ENCODE measurements around the gene ASIC1.

DNA sequence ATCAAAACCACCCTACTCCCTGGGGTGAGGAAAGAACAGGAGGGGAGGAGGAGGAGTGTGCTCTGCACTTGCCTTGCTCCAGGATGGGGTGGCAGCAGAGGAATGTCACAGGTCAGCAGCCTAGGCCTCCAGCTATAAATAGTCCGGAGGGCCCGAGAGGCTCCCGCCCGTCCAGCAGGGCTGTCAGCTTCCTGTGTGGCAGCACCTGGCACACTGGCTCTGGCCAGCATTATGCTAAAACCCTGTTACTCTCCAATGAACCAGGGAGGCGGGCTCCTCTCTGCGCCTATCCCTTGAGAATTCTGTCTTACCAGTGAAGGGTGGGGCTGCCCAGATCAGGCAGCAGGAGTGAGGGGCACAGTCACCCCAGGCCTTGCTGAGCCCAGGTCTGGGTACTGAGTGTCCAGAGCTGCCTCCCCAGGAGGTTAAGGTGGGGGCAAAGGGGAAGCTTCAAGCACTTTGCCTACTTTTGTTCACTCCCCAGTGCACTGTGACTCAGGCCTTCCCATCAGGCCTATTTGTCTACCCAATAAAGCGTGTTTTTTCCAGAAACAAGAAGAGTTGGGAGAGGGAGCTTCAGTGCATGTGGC is 53.5 kb downstream of the ASIC1 start:
- TF ChIP-seq CTCF (conservative IDR thresholded peaks at IDR 0.05; ENCODE audit: low read length) (no peak), EZH2phosphoT487 (IDR thresholded peaks at IDR 0.05; ENCODE audit: borderline replicate concordance) (no peak)
